ENCODE measurements around the gene DAB2IP. TPM values are rescaled to one million over a fixed set of nuclear protein-coding genes. Genes with fewer than 3 reads are reported as not detected.

DAB2IP gene
- total RNA-seq, 2 donors from 2014 or later, result 70.7 to 71.0 TPM

DNA sequence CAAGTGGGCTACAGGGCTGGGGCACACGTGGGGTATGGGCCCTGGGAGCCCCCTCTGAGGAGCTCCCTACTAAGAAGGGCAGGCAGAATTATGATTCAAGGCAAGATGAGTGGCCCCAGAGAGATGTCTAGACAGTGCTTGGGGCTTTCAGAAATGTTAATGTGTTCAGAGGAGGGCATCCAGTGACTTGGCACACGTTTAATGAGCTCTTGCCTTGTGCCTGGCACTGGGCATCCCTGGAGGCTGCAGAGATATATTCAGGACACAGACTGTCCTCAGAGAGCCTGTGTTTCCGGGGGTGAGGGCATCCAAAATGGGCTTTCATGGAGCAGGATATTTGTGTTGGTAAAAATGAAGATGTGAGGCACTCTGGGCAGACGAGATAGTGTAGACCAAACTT, 25.4 kb upstream of the DAB2IP start:
- H3K4me1 ChIP-seq (ENCODE audit: control insufficient read depth, insufficient read depth, low read length), result peaks cover 8% of the 10 kb centered on the region
- no peak for DNase-seq
- Mint-ChIP-seq H3K4me3 (no peak overlapping the region), H3K9me3 (no peaks in the 10 kb centered on the region), H3K36me3 (ENCODE audit: low read depth) (no peaks in the 10 kb centered on the region), H3K27ac (peak overlapping the region; percentile 56), H3K27me3 (ENCODE audit: insufficient read depth) (no peaks in the 10 kb centered on the region), H3K4me1 (peaks cover 11% of the 10 kb centered on the region)
- 88 to 95% methylated on average over 4 of the region's 4 CpGs for WGBS, 2 experiments (ENCODE audit: insufficient coverage in 1 of 2, insufficient read length in 1 of 2)
- H3K9me3 ChIP-seq (ENCODE audit: control insufficient read depth, low read length), result no peaks in the 10 kb centered on the region
- no peak overlapping the region for H3K27ac ChIP-seq (ENCODE audit: low read depth, low read length)
- no peak overlapping the region for H3K4me3 ChIP-seq (ENCODE audit: low read length)
- no peak overlapping the region for H3K9ac ChIP-seq (ENCODE audit: extremely low read depth, low read length, poor library complexity, severe bottlenecking)
- no peaks in the 10 kb centered on the region for H3K36me3 ChIP-seq (ENCODE audit: control insufficient read depth, insufficient read depth, low read length)
- no peaks in the 10 kb centered on the region for H3K27me3 ChIP-seq (ENCODE audit: control insufficient read depth, insufficient read depth, low read length, poor library complexity, severe bottlenecking)
- TF ChIP-seq, protein P1, sequence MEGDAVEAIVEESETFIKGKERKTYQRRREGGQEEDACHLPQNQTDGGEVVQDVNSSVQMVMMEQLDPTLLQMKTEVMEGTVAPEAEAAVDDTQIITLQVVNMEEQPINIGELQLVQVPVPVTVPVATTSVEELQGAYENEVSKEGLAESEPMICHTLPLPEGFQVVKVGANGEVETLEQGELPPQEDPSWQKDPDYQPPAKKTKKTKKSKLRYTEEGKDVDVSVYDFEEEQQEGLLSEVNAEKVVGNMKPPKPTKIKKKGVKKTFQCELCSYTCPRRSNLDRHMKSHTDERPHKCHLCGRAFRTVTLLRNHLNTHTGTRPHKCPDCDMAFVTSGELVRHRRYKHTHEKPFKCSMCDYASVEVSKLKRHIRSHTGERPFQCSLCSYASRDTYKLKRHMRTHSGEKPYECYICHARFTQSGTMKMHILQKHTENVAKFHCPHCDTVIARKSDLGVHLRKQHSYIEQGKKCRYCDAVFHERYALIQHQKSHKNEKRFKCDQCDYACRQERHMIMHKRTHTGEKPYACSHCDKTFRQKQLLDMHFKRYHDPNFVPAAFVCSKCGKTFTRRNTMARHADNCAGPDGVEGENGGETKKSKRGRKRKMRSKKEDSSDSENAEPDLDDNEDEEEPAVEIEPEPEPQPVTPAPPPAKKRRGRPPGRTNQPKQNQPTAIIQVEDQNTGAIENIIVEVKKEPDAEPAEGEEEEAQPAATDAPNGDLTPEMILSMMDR (conservative IDR thresholded peaks at IDR 0.05), result no peak

DNA sequence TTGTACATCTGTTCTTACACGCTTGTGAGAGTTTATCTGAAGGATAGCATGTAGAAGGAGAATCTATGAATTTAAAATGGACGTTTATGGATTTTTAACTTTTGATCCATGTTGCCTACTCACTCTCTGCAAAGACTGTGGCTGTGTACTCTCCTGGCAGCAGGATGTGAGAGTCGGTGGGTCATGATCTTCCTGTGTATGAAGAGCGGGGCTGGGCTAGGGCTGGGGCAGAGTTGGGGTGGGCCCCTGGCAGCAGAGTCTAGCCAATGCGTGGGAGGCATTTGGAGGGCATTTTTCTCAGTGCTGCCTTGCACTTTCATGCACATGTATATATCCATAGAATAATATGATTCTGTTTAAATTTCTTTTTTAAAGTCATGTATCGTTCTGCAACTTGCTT, 24.0 kb upstream of the DAB2IP start:
- 87 to 100% methylated on average over 2 to 6 of the region's 6 CpGs for WGBS, 2 experiments (ENCODE audit: insufficient coverage in 1 of 2, insufficient read length in 1 of 2)
- no peaks in the 10 kb centered on the region for H3K9me3 Mint-ChIP-seq
- H3K36me3 Mint-ChIP-seq (ENCODE audit: low read depth), result no peaks in the 10 kb centered on the region
- TF ChIP-seq, protein P1 (conservative IDR thresholded peaks at IDR 0.05), result no peak
- no peaks in the 10 kb centered on the region for H3K27me3 ChIP-seq (ENCODE audit: control insufficient read depth, insufficient read depth, low read length, poor library complexity, severe bottlenecking)
- no peak overlapping the region for H3K27ac Mint-ChIP-seq
- no peak for DNase-seq
- H3K4me1 ChIP-seq (ENCODE audit: control insufficient read depth, insufficient read depth, low read length), result peaks cover 5% of the 10 kb centered on the region
- H3K4me1 Mint-ChIP-seq, result peaks cover 4% of the 10 kb centered on the region
- no peak overlapping the region for H3K4me3 ChIP-seq (ENCODE audit: low read length)
- H3K9me3 ChIP-seq (ENCODE audit: control insufficient read depth, low read length), result no peaks in the 10 kb centered on the region
- no peak overlapping the region for H3K4me3 Mint-ChIP-seq
- no peak overlapping the region for H3K9ac ChIP-seq (ENCODE audit: extremely low read depth, low read length, poor library complexity, severe bottlenecking)
- no peak overlapping the region for H3K27ac ChIP-seq (ENCODE audit: low read depth, low read length)
- H3K36me3 ChIP-seq (ENCODE audit: control insufficient read depth, insufficient read depth, low read length), result no peaks in the 10 kb centered on the region
- no peaks in the 10 kb centered on the region for H3K27me3 Mint-ChIP-seq (ENCODE audit: insufficient read depth)

DNA sequence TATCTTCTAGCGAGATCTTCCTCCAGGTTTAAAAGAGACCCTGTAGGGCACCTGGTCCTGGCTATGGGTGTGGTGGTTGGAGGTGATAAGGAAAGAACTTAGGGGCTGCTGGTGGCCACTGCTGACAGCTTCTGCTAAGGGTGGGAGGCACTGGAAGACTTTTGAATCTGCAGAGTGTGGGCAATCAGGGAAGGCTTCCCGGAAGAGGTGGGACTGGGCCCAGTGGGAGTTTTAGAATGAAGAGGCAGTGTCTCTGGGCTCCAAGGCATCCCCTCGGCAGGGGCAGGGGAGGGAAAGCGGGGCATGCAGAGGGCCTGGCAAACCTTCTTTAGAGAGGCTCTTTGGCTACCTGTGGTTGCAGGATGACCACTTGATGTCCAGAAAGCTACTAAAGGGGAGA, 23.0 kb upstream of the DAB2IP start:
- no peak overlapping the region for H3K27ac ChIP-seq (ENCODE audit: low read depth, low read length)
- H3K9ac ChIP-seq (ENCODE audit: extremely low read depth, low read length, poor library complexity, severe bottlenecking), result no peak overlapping the region
- Mint-ChIP-seq H3K9me3 (no peaks in the 10 kb centered on the region), H3K27me3 (ENCODE audit: insufficient read depth) (no peaks in the 10 kb centered on the region), H3K36me3 (ENCODE audit: low read depth) (no peaks in the 10 kb centered on the region), H3K4me3 (no peak overlapping the region), H3K4me1 (peaks cover 2% of the 10 kb centered on the region), H3K27ac (no peak overlapping the region)
- H3K4me1 ChIP-seq (ENCODE audit: control insufficient read depth, insufficient read depth, low read length), result no peaks in the 10 kb centered on the region
- WGBS, 2 experiments (ENCODE audit: insufficient coverage in 1 of 2, insufficient read length in 1 of 2), result 91 to 92% methylated on average over 3 to 4 of the region's 4 CpGs
- no peak for DNase-seq
- no peaks in the 10 kb centered on the region for H3K36me3 ChIP-seq (ENCODE audit: control insufficient read depth, insufficient read depth, low read length)
- TF ChIP-seq, protein P1 (conservative IDR thresholded peaks at IDR 0.05), result no peak
- H3K27me3 ChIP-seq (ENCODE audit: control insufficient read depth, insufficient read depth, low read length, poor library complexity, severe bottlenecking), result no peaks in the 10 kb centered on the region
- no peak overlapping the region for H3K4me3 ChIP-seq (ENCODE audit: low read length)
- no peaks in the 10 kb centered on the region for H3K9me3 ChIP-seq (ENCODE audit: control insufficient read depth, low read length)
